ENCODE measurements around the gene SENP8. TPM values are rescaled to one million over a fixed set of nuclear protein-coding genes. Genes with fewer than 3 reads are reported as not detected.

SENP8 gene
- total and polyA plus RNA-seq, 2 of the 13 experiments (the other 11 are each of a cell fraction or from before 2014, with no cell fraction given): 2.7 to 3.0 TPM

DNA sequence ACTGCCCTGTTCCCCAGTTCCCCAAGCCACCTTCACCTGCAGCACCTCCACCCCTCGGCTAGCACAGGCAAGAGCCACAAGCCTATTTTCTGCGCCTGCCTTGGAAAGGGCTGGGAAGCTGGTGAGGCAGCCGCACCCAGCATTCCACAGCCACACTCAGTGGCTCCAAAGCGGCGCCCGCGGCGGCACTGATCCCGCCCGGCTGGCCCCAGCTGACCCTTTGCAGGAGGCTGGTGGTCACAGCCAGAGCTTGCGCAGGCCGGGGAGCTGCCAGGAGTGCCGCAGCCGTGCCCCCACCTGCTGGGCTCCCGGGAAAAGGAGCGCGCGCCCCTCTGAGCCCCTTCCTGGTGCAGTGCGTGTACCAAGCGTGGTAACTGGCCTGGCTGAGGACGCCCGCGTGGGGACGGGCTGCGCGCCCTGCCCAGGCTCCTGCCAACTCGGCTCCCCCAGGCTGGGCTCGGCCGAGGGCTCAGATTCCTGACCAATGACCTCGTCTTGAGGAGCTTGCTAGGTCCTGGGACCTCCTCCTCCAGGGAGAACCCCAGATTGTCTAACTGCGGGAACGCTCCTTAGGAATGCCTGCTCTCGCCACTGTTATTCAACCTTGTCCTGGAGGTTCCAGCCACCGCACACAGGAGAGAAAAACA, 66.1 kb downstream of the SENP8 start (continued):
- TF ChIP-seq CTCF (CRISPR knock-in tag; IDR thresholded peaks at IDR 0.05): peak; percentile 12; the same call in 1 of the 2 replicates
- TF ChIP-seq CBX5 (CRISPR knock-in tag; IDR thresholded peaks at IDR 0.05; ENCODE audit: borderline replicate concordance): no peak
- TF ChIP-seq HOXA9 (CRISPR knock-in tag; IDR thresholded peaks at IDR 0.05; ENCODE audit: borderline replicate concordance): no peak
- TF ChIP-seq NFIB (CRISPR knock-in tag; IDR thresholded peaks at IDR 0.05; ENCODE audit: borderline replicate concordance): no peak
- peak; percentile 63; the same call in 1 of the 2 replicates for TF ChIP-seq RXRB (CRISPR knock-in tag; IDR thresholded peaks at IDR 0.05; ENCODE audit: borderline replicate concordance)
- TF ChIP-seq HDAC2 (CRISPR knock-in tag; IDR thresholded peaks at IDR 0.05): no peak
- no peak for TF ChIP-seq ATRX (CRISPR knock-in tag; IDR thresholded peaks at IDR 0.05; ENCODE audit: borderline replicate concordance)
- TF ChIP-seq, protein P1, sequence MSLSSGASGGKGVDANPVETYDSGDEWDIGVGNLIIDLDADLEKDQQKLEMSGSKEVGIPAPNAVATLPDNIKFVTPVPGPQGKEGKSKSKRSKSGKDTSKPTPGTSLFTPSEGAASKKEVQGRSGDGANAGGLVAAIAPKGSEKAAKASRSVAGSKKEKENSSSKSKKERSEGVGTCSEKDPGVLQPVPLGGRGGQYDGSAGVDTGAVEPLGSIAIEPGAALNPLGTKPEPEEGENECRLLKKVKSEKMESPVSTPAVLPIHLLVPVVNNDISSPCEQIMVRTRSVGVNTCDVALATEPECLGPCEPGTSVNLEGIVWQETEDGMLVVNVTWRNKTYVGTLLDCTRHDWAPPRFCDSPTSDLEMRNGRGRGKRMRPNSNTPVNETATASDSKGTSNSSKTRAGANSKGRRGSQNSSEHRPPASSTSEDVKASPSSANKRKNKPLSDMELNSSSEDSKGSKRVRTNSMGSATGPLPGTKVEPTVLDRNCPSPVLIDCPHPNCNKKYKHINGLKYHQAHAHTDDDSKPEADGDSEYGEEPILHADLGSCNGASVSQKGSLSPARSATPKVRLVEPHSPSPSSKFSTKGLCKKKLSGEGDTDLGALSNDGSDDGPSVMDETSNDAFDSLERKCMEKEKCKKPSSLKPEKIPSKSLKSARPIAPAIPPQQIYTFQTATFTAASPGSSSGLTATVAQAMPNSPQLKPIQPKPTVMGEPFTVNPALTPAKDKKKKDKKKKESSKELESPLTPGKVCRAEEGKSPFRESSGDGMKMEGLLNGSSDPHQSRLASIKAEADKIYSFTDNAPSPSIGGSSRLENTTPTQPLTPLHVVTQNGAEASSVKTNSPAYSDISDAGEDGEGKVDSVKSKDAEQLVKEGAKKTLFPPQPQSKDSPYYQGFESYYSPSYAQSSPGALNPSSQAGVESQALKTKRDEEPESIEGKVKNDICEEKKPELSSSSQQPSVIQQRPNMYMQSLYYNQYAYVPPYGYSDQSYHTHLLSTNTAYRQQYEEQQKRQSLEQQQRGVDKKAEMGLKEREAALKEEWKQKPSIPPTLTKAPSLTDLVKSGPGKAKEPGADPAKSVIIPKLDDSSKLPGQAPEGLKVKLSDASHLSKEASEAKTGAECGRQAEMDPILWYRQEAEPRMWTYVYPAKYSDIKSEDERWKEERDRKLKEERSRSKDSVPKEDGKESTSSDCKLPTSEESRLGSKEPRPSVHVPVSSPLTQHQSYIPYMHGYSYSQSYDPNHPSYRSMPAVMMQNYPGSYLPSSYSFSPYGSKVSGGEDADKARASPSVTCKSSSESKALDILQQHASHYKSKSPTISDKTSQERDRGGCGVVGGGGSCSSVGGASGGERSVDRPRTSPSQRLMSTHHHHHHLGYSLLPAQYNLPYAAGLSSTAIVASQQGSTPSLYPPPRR (CRISPR knock-in tag; IDR thresholded peaks at IDR 0.05; ENCODE audit: borderline replicate concordance): no peak
- TF ChIP-seq KMT2B (CRISPR knock-in tag; IDR thresholded peaks at IDR 0.05): no peak
- 0 out of 2 replicates have a peak, but pooled peaks have one; percentile 12 for TF ChIP-seq RAD21 (CRISPR knock-in tag; IDR thresholded peaks at IDR 0.05)
- TF ChIP-seq SNAI1 (CRISPR knock-in tag; IDR thresholded peaks at IDR 0.05; ENCODE audit: borderline replicate concordance): no peak
- no peak for TF ChIP-seq MTF1 (CRISPR knock-in tag; IDR thresholded peaks at IDR 0.05)
- no peak for TF ChIP-seq FOXM1 (CRISPR knock-in tag; IDR thresholded peaks at IDR 0.05)
- TF ChIP-seq, protein P2, sequence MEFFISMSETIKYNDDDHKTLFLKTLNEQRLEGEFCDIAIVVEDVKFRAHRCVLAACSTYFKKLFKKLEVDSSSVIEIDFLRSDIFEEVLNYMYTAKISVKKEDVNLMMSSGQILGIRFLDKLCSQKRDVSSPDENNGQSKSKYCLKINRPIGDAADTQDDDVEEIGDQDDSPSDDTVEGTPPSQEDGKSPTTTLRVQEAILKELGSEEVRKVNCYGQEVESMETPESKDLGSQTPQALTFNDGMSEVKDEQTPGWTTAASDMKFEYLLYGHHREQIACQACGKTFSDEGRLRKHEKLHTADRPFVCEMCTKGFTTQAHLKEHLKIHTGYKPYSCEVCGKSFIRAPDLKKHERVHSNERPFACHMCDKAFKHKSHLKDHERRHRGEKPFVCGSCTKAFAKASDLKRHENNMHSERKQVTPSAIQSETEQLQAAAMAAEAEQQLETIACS (CRISPR knock-in tag; IDR thresholded peaks at IDR 0.05): no peak
- TF ChIP-seq, protein P3, sequence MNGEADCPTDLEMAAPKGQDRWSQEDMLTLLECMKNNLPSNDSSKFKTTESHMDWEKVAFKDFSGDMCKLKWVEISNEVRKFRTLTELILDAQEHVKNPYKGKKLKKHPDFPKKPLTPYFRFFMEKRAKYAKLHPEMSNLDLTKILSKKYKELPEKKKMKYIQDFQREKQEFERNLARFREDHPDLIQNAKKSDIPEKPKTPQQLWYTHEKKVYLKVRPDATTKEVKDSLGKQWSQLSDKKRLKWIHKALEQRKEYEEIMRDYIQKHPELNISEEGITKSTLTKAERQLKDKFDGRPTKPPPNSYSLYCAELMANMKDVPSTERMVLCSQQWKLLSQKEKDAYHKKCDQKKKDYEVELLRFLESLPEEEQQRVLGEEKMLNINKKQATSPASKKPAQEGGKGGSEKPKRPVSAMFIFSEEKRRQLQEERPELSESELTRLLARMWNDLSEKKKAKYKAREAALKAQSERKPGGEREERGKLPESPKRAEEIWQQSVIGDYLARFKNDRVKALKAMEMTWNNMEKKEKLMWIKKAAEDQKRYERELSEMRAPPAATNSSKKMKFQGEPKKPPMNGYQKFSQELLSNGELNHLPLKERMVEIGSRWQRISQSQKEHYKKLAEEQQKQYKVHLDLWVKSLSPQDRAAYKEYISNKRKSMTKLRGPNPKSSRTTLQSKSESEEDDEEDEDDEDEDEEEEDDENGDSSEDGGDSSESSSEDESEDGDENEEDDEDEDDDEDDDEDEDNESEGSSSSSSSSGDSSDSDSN (CRISPR knock-in tag; IDR thresholded peaks at IDR 0.05): peak; percentile 62; the same call in 1 of the 2 replicates
- TF ChIP-seq SMAD1 (CRISPR knock-in tag; IDR thresholded peaks at IDR 0.05; ENCODE audit: borderline replicate concordance, low read depth): no peak
- no peak for TF ChIP-seq ZNF20 (CRISPR knock-in tag; IDR thresholded peaks at IDR 0.05)
- no peak for TF ChIP-seq PHF5A (CRISPR knock-in tag; IDR thresholded peaks at IDR 0.05; ENCODE audit: low read depth, unreplicated experiment)
- TF ChIP-seq SKI (IDR thresholded peaks at IDR 0.05; ENCODE audit: partially characterized antibody): peak; percentile 11
- peak; percentile 88 for TF ChIP-seq RXRA (CRISPR knock-in tag; IDR thresholded peaks at IDR 0.05)

Measured in HepG2 (cell line).